GM21528 (cell line): Measurements from ENCODE around the gene SPZ1.
"Not testable (repeated sequence)": the region's sequence is repeated elsewhere in the genome, so short reads cannot be mapped to it uniquely, and the experiment has no call there.

ENCODE experiments used
- ATAC-seq: cut with Tn5 transposase; IDR thresholded peaks from one replicate; pipeline ENCODE4 v1.9.1; 2021; ENCODE audit warnings: mild to moderate bottlenecking, moderate library complexity; ENCODE audit not compliant: unreplicated experiment, low FRiP score

Gene SPZ1, protein sequence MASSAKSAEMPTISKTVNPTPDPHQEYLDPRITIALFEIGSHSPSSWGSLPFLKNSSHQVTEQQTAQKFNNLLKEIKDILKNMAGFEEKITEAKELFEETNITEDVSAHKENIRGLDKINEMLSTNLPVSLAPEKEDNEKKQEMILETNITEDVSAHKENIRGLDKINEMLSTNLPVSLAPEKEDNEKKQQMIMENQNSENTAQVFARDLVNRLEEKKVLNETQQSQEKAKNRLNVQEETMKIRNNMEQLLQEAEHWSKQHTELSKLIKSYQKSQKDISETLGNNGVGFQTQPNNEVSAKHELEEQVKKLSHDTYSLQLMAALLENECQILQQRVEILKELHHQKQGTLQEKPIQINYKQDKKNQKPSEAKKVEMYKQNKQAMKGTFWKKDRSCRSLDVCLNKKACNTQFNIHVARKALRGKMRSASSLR

GRCh38 chr5:80319702-80320101 is at the start of gene SPZ1:
SPZ1 (plus strand) TSS chr5:80320002; CDS start chr5:80320216, 214 bp downstream.
- no peak for ATAC-seq

- ATAC-seq, result not testable (repeated sequence)
These were observed 49.3 kb upstream of the SPZ1 start for GRCh38 chr5:80270543-80270942.

- no peak for ATAC-seq
These were observed 44.5 kb upstream of the SPZ1 start for GRCh38 chr5:80275347-80275746.

DNA sequence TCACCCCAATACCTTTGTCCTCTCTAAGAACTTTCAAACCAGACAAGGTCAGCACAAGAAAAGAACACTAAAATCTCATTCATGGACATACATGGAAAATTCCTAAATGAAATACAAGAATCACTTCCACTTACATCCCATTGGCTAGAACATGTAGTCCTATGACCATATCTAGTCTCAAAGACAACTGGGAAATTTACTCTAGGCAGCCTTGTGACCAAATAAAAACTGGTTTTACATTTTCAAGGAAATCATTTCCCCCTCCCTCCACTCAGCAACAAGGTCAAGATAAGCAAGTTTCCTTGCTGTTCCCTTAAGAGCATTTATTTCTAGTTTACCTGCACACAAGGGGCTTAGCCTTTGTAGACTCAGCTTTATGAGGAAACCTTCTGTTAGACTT is 43.6 kb upstream of the SPZ1 start:
- no peak for ATAC-seq

DNA sequence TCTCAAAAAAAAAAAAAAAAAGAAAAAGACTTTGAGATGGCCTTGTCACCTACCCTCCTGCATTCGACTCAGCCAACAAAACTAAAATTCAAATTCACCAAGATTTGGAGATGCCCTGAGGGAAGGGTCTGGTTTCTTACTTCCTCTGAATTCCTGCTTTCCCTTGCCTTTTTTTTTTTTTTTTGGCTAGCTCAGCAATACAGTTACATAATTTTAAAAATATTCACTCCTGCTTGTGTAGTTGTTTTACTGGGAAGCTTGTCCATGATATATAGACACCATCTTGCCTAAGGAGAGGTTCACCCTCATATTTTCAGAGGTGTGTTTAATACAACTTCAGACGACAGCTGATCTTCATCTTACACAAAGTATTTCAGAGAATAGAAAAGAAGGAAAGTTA is 42.6 kb upstream of the SPZ1 start:
- ATAC-seq, result no peak

DNA sequence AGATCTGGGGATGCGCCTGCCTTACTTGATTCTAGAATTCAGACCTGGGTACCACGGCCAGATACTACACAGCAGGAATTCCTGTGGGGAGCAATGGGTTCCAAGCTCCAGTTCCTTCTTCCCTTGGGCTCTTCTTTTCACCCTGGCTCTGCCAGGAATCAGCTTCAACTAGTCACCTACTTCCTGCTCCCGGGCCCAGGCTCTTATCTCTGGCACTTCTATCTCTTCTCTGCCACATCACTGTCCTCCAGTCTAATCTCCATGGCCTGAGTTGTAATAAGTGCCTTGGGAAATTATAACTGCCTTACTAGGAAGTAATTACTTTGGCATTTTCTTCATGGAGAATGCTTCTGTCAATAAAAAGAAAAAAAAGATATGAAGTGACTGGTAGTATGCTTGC is 37.7 kb upstream of the SPZ1 start:
- no peak for ATAC-seq

DNA sequence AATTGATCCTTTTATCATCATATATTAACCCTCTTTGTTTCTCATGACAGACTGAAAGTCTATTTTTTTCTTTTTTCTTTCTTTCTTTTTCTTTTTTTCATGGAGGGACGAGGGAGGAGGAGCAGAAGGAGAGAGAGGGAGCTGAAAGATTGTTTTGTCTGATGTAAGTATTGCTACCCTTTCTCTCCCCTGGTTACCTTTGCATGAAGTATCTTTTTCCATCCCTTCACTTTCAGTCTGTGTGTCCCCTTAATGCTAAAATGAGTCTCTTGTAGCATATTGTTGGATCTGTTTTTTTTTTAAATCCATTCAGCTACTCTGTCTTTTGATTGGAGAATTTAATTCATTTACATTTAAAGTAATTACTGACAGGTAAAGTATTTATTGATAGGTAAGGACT is 36.4 kb upstream of the SPZ1 start:
- no peak for ATAC-seq

DNA sequence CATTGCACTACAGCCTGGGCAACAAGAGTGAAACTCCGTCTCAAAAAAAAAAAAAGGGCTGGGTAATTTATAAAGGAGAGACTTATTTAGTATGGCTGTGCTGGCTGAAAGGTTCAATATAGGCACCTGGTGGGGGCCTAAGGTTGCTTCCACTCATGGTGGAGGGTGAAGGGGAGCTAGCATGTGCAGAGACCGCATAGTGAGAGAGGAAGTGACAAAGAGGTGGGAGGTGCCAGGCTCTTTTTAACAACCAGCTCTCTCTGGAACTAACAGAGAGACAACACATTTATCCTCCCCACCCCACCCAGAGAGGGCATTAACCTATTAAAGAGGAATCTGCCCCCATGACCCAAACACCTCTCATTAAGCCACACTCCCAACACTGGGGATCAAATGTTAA is 35.1 kb upstream of the SPZ1 start:
- ATAC-seq, result no peak

DNA sequence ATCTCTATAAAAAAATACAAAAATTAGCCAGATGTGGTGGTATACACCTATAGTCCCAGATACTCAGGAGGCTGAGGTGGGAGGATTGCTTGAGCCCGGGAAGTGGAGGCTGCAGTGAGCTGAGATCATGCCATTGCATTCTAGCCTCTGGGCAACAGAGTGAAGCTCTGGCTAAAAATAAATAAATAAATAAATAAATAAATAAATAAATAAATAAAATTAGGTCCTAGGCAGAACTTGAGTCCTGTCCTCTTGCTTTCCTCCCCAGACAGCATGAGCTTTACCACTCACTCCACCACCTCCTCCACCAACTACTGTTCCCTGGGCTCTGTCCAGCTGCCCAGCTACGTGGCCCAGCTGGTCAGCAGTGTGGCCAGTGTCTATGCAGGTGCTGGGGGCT is 31.6 kb upstream of the SPZ1 start:
- no peak for ATAC-seq

GRCh38 chr5:80289320-80289719 is 30.5 kb upstream of the SPZ1 start:
- ATAC-seq, result no peak

- no peak for ATAC-seq
These were observed 28.0 kb upstream of the SPZ1 start for GRCh38 chr5:80291761-80292160.

- no peak for ATAC-seq
These were observed 23.7 kb upstream of the SPZ1 start for GRCh38 chr5:80296121-80296520.

DNA sequence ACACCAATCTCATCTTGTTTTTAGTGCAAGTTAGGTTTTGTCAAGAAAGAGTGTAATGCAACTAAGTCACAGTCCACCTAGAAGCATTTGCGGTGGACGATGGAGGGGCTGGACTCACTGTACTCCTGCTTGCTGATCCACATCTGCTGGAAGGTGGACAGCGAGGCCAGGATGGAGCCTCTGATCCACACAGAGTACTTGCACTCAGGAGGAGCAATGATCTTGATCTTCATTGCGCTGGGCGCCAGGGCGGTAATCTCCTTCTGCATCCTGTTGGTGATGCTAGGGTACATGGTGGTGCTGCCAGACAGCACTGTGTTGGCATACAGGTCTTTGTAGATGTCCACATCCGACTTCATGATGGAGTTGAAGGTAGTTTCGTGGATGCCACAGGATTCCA is 20.2 kb upstream of the SPZ1 start:
- ATAC-seq, result no peak

GRCh38 chr5:80300125-80300524 is 19.7 kb upstream of the SPZ1 start:
- no peak for ATAC-seq

DNA sequence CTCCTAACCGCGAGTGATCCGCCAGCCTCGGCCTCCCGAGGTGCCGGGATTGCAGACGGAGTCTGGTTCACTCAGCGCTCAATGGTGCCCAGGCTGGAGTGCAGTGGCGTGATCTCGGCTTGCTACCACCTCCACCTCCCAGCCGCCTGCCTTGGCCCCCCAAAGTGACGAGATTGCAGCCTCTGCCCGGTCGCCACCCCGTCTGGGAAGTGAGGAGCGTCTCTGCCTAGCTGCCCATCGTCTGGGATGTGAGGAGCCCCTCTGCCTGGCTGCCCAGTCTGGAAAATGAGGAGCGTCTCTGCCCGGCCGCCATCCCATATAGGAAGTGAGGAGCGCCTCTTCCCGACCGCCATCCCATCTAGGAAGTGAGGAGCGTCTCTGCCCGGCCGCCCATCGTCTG is 19.0 kb upstream of the SPZ1 start:
- ATAC-seq, result not testable (repeated sequence)

GRCh38 chr5:80301342-80301741 is 18.5 kb upstream of the SPZ1 start:
- not testable (repeated sequence) for ATAC-seq

GRCh38 chr5:80302636-80303035 is 17.2 kb upstream of the SPZ1 start:
- ATAC-seq, result no peak

GRCh38 chr5:80308526-80308925 is 11.3 kb upstream of the SPZ1 start:
- ATAC-seq, result no peak

DNA sequence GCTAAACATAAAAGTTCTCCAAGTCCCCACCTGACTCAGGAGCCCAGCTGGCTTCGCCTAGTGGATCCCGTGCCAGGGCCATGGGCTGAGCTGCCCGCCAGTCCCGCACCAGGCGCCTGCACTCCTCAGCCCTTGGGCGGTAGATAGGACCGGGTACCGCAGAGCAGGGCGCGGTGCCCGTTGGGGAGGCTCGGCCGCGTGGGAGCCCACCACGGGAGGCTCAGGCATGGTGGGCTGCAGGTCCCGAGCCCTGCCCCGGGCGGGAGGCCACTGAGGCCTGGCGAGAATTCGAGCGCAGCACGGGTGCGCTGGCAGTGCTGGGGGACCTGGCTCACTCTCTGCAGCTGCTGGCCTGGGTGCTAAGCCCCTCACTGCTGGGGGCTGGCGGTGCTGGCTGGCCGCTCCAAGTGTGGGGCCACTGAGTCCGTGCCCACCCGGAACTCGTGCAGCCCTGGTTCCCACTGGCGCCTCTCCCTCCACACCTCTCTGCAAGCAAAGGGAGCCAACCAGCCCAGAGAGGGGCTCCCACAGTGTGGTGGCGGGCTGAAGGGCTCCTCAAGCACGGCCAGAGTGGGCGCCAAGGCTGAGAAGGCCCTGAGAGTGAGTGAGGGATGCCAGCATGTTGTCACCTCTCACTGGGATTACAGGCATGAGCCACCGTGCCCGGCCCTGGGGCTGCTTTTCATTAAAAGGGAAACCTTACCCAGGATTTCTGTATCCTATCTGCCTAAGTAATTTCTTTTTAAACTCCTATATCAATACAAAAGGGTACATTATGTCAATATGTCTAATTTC is 9.7 kb upstream of the SPZ1 start:
- ATAC-seq, result no peak

DNA sequence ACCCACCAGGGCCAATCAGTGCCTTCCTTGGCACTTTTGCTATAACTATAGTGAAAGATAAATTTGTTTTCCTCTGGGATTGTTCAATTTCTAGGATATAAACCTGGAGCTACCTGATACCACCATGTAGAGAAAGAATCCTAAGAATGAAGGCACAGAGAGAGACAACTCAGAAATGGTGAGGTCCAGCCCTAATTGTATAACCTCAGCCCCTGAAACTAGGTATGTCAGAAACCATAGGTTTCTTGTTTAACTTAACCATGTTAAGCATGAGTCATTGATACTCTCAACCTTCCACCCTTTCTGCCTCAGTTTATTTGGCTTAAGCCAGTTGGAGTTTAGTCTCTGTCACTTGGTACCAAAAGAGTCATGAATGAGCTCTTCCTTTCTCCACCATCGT is 4.6 kb upstream of the SPZ1 start:
- no peak for ATAC-seq

DNA sequence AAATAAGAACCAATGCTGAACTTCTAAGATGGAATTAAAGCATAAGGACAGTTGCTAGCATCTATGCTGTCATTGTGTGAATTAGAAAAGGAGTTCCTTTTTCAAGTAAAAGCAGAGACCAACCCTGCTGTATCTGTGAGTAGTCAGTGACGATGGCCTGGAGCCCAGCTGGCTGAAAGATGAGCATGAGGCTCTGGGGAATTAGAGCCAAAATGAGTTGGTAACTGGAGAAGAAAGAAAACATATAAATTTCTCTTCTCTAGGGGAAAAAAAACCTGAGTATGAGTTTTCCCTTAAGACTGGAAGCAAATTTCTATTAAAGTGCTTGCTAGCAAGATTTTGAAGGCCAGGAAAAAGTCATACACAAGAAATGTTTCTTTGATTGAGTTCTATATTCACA is 1.6 kb upstream of the SPZ1 start:
- ATAC-seq, result no peak

DNA sequence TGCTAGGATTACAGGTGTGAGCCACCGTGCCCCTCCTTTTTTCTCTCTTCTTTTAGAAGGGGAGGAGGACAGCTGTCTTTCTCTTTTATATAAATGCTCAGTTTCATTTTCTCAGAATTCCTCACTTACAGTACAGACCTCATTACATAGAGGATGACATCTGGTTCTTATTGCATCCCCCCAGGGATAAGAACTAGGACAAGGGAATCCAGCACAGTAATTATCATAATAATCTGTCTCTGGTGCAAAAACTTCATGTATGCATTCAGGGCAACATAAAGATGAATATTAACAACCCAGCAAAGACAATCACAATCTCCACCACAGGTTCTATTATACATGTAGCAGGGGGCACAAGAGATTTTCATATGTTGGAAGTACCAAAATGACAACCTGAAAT is 5.1 kb downstream of the SPZ1 start:
- ATAC-seq, result no peak
